H9 (cell line): ENCODE results near the gene DPCD. TPM values are rescaled to one million over a fixed set of nuclear protein-coding genes. Genes with fewer than 3 reads are reported as not detected.
A peak's percentile ranks its signal among the peaks of the same experiment; 100 is the strongest.

Source experiments
- DNase-seq: peaks from one replicate; pipeline ENCODE4 v3.0.0-alpha.2; 2017
- H2AFZ ChIP-seq: one replicate; pipeline ENCODE4 v1.6.1; 2013; ENCODE audit warnings: mild to moderate bottlenecking, low read length, control low read depth, moderate library complexity
- H2AK5ac ChIP-seq: 2 replicates; pipeline ENCODE4 v1.6.1; 2013; ENCODE audit warnings: low read length, control low read depth, mixed read lengths; ENCODE audit not compliant: insufficient read length
- H2BK120ac ChIP-seq: one replicate; pipeline ENCODE4 v1.6.1; 2013; ENCODE audit warnings: low read depth, mild to moderate bottlenecking, low read length, control low read depth, inconsistent platforms; ENCODE audit not compliant: poor library complexity, severe bottlenecking
- H2BK12ac ChIP-seq: 2 replicates; pipeline ENCODE4 v1.6.1; 2013; ENCODE audit warnings: low read length, control low read depth, mixed read lengths, low read depth; ENCODE audit not compliant: insufficient read length
- H2BK15ac ChIP-seq: 2 replicates; pipeline ENCODE4 v1.6.1; 2013; ENCODE audit warnings: low read depth, low read length, control low read depth
- H2BK20ac ChIP-seq: one replicate; pipeline ENCODE4 v1.6.1; 2013; ENCODE audit warnings: low read depth, mild to moderate bottlenecking, low read length, control low read depth, inconsistent platforms; ENCODE audit not compliant: poor library complexity, severe bottlenecking
- H2BK5ac ChIP-seq: 2 replicates; pipeline ENCODE4 v1.6.1; 2013; ENCODE audit warnings: low read length, control low read depth, mixed read lengths; ENCODE audit not compliant: insufficient read length
- H3K14ac ChIP-seq: 2 replicates; pipeline ENCODE4 v1.6.1; 2013; ENCODE audit warnings: low read length, control low read depth; ENCODE audit not compliant: insufficient read depth
- H3K18ac ChIP-seq: 2 replicates; pipeline ENCODE4 v1.6.1; 2013; ENCODE audit warnings: low read depth, mild to moderate bottlenecking, mixed read lengths, low read length, control low read depth; ENCODE audit not compliant: insufficient read length
- H3K23ac ChIP-seq: 2 replicates; pipeline ENCODE4 v1.6.1; 2013; ENCODE audit warnings: low read length, control low read depth, mixed read lengths, low read depth; ENCODE audit not compliant: insufficient read length
- H3K23me2 ChIP-seq: 2 replicates; pipeline ENCODE4 v1.6.1; 2013; ENCODE audit warnings: low read depth, mild to moderate bottlenecking, mixed read lengths, low read length, control low read depth; ENCODE audit not compliant: insufficient read length, poor library complexity, severe bottlenecking
- H3K27ac ChIP-seq: 2 replicates; pipeline ENCODE4 v1.5.1; 2013; ENCODE audit warnings: low read length, control low read depth, mixed read lengths, low read depth; ENCODE audit not compliant: insufficient read length
- H3K27me3 ChIP-seq: 2 replicates; pipeline ENCODE4 v1.6.1; 2013; ENCODE audit warnings: low read length, control low read depth, inconsistent platforms; ENCODE audit not compliant: insufficient read depth
- H3K4ac ChIP-seq: 2 replicates; pipeline ENCODE4 v1.6.1; 2013; ENCODE audit warnings: low read depth, mild to moderate bottlenecking, control low read depth, inconsistent platforms, low read length, moderate library complexity
- H3K4me1 ChIP-seq: 2 replicates; pipeline ENCODE4 v1.6.1; 2013; ENCODE audit warnings: low read length, control low read depth, inconsistent platforms; ENCODE audit not compliant: insufficient read depth
- H3K4me2 ChIP-seq: 2 replicates; pipeline ENCODE4 v1.6.1; 2013; ENCODE audit warnings: low read length, control low read depth, mixed read lengths; ENCODE audit not compliant: insufficient read length, insufficient read depth
- H3K56ac ChIP-seq: 2 replicates; pipeline ENCODE4 v1.6.1; 2013; ENCODE audit warnings: low read depth, mild to moderate bottlenecking, mixed read lengths, low read length, control low read depth; ENCODE audit not compliant: insufficient read length
- H3K79me1 ChIP-seq: 2 replicates; pipeline ENCODE4 v1.6.1; 2013; ENCODE audit warnings: low read depth, mild to moderate bottlenecking, moderate library complexity, low read length, control low read depth, inconsistent platforms; ENCODE audit not compliant: insufficient read depth, poor library complexity, severe bottlenecking
- H3K79me2 ChIP-seq: 2 replicates; pipeline ENCODE4 v1.6.1; 2013; ENCODE audit warnings: low read length, control low read depth, inconsistent platforms; ENCODE audit not compliant: insufficient read depth
- H3K9ac ChIP-seq: 2 replicates; pipeline ENCODE4 v1.6.1; 2013; ENCODE audit warnings: low read length, control low read depth, mixed read lengths; ENCODE audit not compliant: insufficient read length; ENCODE audit errors: extremely low read depth
- H3K9me3 ChIP-seq: one replicate; pipeline ENCODE4 v1.6.1; 2013; ENCODE audit warnings: low read depth, low read length, inconsistent platforms; ENCODE audit not compliant: control insufficient read depth
- H3T11ph ChIP-seq: one replicate; pipeline ENCODE4 v1.6.1; 2013; ENCODE audit warnings: mild to moderate bottlenecking, low read length, control low read depth, inconsistent platforms
- H4K20me1 ChIP-seq: one replicate; pipeline ENCODE4 v1.6.1; 2013; ENCODE audit not compliant: control insufficient read depth, insufficient read length, insufficient read depth
- H4K5ac ChIP-seq: 2 replicates; pipeline ENCODE4 v1.6.1; 2013; ENCODE audit warnings: low read depth, mild to moderate bottlenecking, mixed read lengths, low read length, control low read depth; ENCODE audit not compliant: insufficient read length
- H4K8ac ChIP-seq: replicated peaks from 2 replicates; pipeline ENCODE4 v1.6.1; 2013; ENCODE audit warnings: low read length, control low read depth, mixed read lengths, low read depth; ENCODE audit not compliant: insufficient read length
- H4K91ac ChIP-seq: 2 replicates; pipeline ENCODE4 v1.6.1; 2013; ENCODE audit warnings: low read depth, mild to moderate bottlenecking, moderate library complexity, mixed read lengths, low read length, control low read depth; ENCODE audit not compliant: insufficient read length
- H3K27ac Mint-ChIP-seq, 3 experiments: 2 replicates in 2 of 3; 3 replicates in 1 of 3; pipeline ENCODE4 v1.8.0; 2020 to 2021; ENCODE audit warnings: mixed read lengths in 3 of 3, mild to moderate bottlenecking in 1 of 3, moderate library complexity in 1 of 3
- H3K27me3 Mint-ChIP-seq: 2 replicates; pipeline ENCODE4 v1.8.0; 2021; ENCODE audit warnings: low read depth, mild to moderate bottlenecking, moderate library complexity, mixed read lengths
- H3K36me3 Mint-ChIP-seq, 3 experiments: 2 replicates in 2 of 3; 3 replicates in 1 of 3; pipeline ENCODE4 v1.8.0; 2020 to 2021; ENCODE audit warnings: low read depth in 3 of 3, mixed read lengths in 3 of 3; ENCODE audit not compliant: insufficient read depth in 1 of 3
- H3K4me1 Mint-ChIP-seq, 2 experiments: 2 replicates each; pipeline ENCODE4 v1.8.0; 2020; ENCODE audit warnings: mixed read lengths in 2 of 2
- H3K4me3 Mint-ChIP-seq, 2 experiments: 2 replicates in 1 of 2; 3 replicates in 1 of 2; pipeline ENCODE4 v1.8.0; 2020 to 2021; ENCODE audit warnings: mild to moderate bottlenecking in 2 of 2, mixed read lengths in 2 of 2, moderate library complexity in 1 of 2
- H3K9me3 Mint-ChIP-seq, 2 experiments: 2 replicates in 1 of 2; 3 replicates in 1 of 2; pipeline ENCODE4 v1.8.0; 2020; ENCODE audit warnings: mild to moderate bottlenecking in 2 of 2, mixed read lengths in 2 of 2, moderate library complexity in 1 of 2
- WGBS: extraction: QIAGEN DNeasy Blood & Tissue Kit; methylation state at CpG from one replicate; pipeline ENCODE4 v1.1.7; 2013; ENCODE audit warnings: missing lambda C conversion rate, low lambda C conversion rate, mixed read lengths; ENCODE audit not compliant: insufficient read length; ENCODE audit errors: extremely low coverage; 5-methylcytosine and 5-hydroxymethylcytosine counted together
- total RNA-seq: library from RNA; stranded (reverse); gene quantifications from 2 replicates; pipeline ENCODE4 v1.2.1, GENCODE V29; 2021
- TF ChIP-seq, protein P1 (sequence below): fragments of 200-600 bp; sonication (generic); conservative IDR thresholded peaks from 3 replicates; pipeline ENCODE4 v1.8.0; 2021; ENCODE audit warnings: antibody characterized with exemption, mild to moderate bottlenecking

Gene DPCD
- total RNA-seq, 1 experiment from 2014 or later = 21.8 TPM

DNA sequence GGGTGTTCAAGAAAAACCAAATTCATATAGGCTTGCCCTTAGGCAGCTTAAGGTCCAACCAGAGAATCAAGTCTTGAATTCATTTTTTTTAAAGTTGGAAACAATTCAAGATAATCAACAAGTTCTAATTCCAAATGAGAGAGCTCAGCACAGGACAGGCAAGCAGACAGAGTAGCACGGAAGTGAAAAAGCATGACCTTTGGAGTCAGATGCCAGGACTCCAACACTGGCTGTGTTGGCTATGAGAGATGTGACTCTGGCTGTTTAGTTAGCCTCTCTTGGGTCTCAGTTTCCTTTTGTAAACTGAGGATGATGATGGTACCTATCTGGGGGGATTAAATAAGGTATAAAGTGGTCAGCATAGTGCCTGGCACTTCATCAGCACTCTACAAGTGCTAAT lies 57.5 kb downstream of the DPCD start:
- no CpG with 5 or more reads among the region's 1 CpG for WGBS

More for the DNA sequence above, 57.5 kb downstream of the DPCD start:
- Histone ChIP-seq H3K56ac (no peak overlapping the region), H3K9me3 (no peaks in the 10 kb centered on the region), H3K14ac (no peak overlapping the region), H3K23ac (no peak overlapping the region), H3T11ph (no peak overlapping the region), H2AK5ac (no peak overlapping the region), H2BK20ac (no peak overlapping the region), H3K4ac (no peak overlapping the region), H3K4me2 (no peak overlapping the region), H3K27me3 (no peaks in the 10 kb centered on the region), H3K79me1 (no peaks in the 10 kb centered on the region), H4K8ac (no peak overlapping the region), H3K27ac (no peak overlapping the region), H4K91ac (no peak overlapping the region), H4K20me1 (peaks cover 5% of the 10 kb centered on the region), H4K5ac (no peak overlapping the region), H2AFZ (no peak overlapping the region), H2BK120ac (no peak overlapping the region), H2BK5ac (no peak overlapping the region), H2BK15ac (no peak overlapping the region), H2BK12ac (no peak overlapping the region), H3K79me2 (no peaks in the 10 kb centered on the region), H3K4me1 (peaks cover 24% of the 10 kb centered on the region; the same call in 1 of the 2 replicates), H3K23me2 (peaks cover 2% of the 10 kb centered on the region), H3K18ac (no peak overlapping the region), H3K9ac (no peak overlapping the region)
- peak overlapping the region in 2 of 3 experiments; percentile 82 to 98; a peak in 4 of 7 replicates for H3K27ac Mint-ChIP-seq
- DNase-seq = no peak
- H3K4me1 Mint-ChIP-seq = peaks cover 52 to 55% of the 10 kb centered on the region in 2 experiments
- no peaks in the 10 kb centered on the region for H3K27me3 Mint-ChIP-seq
- H3K36me3 Mint-ChIP-seq = peaks cover 1 to 22% (median 7%) of the 10 kb centered on the region in 3 experiments; a peak in 5 of 7 replicates
- H3K9me3 Mint-ChIP-seq = no peaks in the 10 kb centered on the region
- TF ChIP-seq, protein P1, sequence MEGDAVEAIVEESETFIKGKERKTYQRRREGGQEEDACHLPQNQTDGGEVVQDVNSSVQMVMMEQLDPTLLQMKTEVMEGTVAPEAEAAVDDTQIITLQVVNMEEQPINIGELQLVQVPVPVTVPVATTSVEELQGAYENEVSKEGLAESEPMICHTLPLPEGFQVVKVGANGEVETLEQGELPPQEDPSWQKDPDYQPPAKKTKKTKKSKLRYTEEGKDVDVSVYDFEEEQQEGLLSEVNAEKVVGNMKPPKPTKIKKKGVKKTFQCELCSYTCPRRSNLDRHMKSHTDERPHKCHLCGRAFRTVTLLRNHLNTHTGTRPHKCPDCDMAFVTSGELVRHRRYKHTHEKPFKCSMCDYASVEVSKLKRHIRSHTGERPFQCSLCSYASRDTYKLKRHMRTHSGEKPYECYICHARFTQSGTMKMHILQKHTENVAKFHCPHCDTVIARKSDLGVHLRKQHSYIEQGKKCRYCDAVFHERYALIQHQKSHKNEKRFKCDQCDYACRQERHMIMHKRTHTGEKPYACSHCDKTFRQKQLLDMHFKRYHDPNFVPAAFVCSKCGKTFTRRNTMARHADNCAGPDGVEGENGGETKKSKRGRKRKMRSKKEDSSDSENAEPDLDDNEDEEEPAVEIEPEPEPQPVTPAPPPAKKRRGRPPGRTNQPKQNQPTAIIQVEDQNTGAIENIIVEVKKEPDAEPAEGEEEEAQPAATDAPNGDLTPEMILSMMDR = no peak
- no peak overlapping the region; a peak in 1 of 5 replicates for H3K4me3 Mint-ChIP-seq
